ENCODE results near the gene NOTUM.

Gene NOTUM

GRCh38 chr17:81913394-81914102 lies 47.4 kb downstream of the NOTUM start:
- DNase-seq (ENCODE audit: insufficient read length, low spot score), result no peak
- no peak for FAIRE-seq

- no peak for DNase-seq (ENCODE audit: insufficient read length, low spot score)
- no peak for FAIRE-seq
Observed at GRCh38 chr17:81912441-81913309, 48.3 kb downstream of the NOTUM start.

- FAIRE-seq, result no peak
- no peak for DNase-seq (ENCODE audit: insufficient read length, low spot score)
Observed at GRCh38 chr17:81911969-81912368, 49.0 kb downstream of the NOTUM start.

- peak; percentile 99 for DNase-seq (ENCODE audit: insufficient read length, low spot score)
- peak; percentile 86 for FAIRE-seq
Observed at GRCh38 chr17:81911277-81911961, 49.6 kb downstream of the NOTUM start, which contains the start of gene PCYT2. PCYT2 (minus strand) TSS chr17:81911399; CDS start chr17:81911355, 44 bp downstream.

- DNase-seq (ENCODE audit: insufficient read length, low spot score) (no peak), FAIRE-seq (no peak)
Observed at GRCh38 chr17:81910840-81911276, 50.1 kb downstream of the NOTUM start.

- DNase-seq (ENCODE audit: insufficient read length, low spot score) (no peak), FAIRE-seq (no peak)
Observed at GRCh38 chr17:81909966-81910839, 50.8 kb downstream of the NOTUM start.

GRCh38 chr17:81909231-81909630 lies 51.8 kb downstream of the NOTUM start:
- DNase-seq (ENCODE audit: insufficient read length, low spot score) (no peak), FAIRE-seq (no peak)

- FAIRE-seq (no peak), DNase-seq (ENCODE audit: insufficient read length, low spot score) (no peak)
Observed at GRCh38 chr17:81908793-81909192, 52.2 kb downstream of the NOTUM start.

- no peak for FAIRE-seq
- no peak for DNase-seq (ENCODE audit: insufficient read length, low spot score)
Observed at GRCh38 chr17:81907219-81908145, 53.5 kb downstream of the NOTUM start.

- DNase-seq (ENCODE audit: insufficient read length, low spot score) (no peak), FAIRE-seq (no peak)
Observed at GRCh38 chr17:81906476-81907218, 54.3 kb downstream of the NOTUM start.

- DNase-seq (ENCODE audit: insufficient read length, low spot score) (no peak), FAIRE-seq (no peak)
Observed at GRCh38 chr17:81905993-81906392, 55.0 kb downstream of the NOTUM start.

- no peak for FAIRE-seq
- no peak for DNase-seq (ENCODE audit: insufficient read length, low spot score)
Observed at GRCh38 chr17:81905424-81905875, 55.5 kb downstream of the NOTUM start.

GRCh38 chr17:81904600-81905423 lies 56.2 kb downstream of the NOTUM start:
- FAIRE-seq, result no peak

GRCh38 chr17:81903896-81904599 lies 56.9 kb downstream of the NOTUM start:
- FAIRE-seq (no peak), DNase-seq (ENCODE audit: insufficient read length, low spot score) (no peak)

More at GRCh38 chr17:81904600-81905423, 56.2 kb downstream of the NOTUM start:
- DNase-seq (ENCODE audit: insufficient read length, low spot score), result no peak

- DNase-seq (ENCODE audit: insufficient read length, low spot score) (no peak), FAIRE-seq (no peak)
Observed at GRCh38 chr17:81903415-81903831, 57.6 kb downstream of the NOTUM start.

- DNase-seq (ENCODE audit: insufficient read length, low spot score) (no peak), FAIRE-seq (no peak)
Observed at GRCh38 chr17:81902653-81903414, 58.2 kb downstream of the NOTUM start.
